ENCODE measurements around the gene MRPL28. TPM values are rescaled to one million over a fixed set of nuclear protein-coding genes. Genes with fewer than 3 reads are reported as not detected.

The MRPL28 gene
- total and polyA plus RNA-seq, 4 donors: 28.3 to 63.4 (median 50.1) TPM

DNA sequence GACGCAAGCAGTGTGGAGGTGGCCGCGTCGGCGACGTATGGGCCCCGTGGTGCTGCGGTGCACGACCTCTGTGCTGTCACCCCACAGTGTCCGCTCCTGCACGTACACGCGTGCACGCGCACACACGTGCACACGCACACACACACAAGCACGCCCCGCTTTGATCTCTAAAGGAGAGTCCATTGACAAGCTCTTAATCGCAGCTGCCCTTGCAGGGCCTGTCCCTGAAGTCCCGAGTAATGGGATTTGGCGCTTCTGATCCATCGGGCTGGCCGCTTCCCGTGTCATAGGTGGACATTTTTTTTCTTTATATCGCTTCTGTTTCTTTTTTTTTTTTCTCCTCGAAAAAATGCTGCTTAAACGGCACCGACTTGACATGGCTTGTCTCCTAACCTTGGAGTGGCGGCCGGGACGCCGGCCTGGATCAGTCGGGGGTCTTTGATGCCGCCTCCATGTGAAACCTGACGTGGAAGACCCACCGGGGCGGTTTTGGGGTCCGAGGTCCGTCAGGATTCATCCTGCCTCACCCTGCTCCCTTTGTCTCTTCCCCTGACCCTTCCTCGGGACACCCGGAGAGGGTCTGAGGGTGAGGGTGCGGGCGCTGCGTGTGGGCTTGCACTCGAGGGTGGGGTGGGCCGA is 9.5 kb downstream of the MRPL28 start:
- Histone ChIP-seq H3K27me3 (ENCODE audit: control insufficient read depth in 4 of 4, insufficient read depth in 4 of 4, low read length in 3 of 4) (no peaks in the 10 kb centered on the region), H3K27ac (ENCODE audit: low read depth in 1 of 2, low read length in 2 of 2) (no peak overlapping the region), H3K9ac (ENCODE audit: low read depth in 1 of 2, low read length in 2 of 2) (no peak overlapping the region), H3K4me3 (ENCODE audit: low read depth in 1 of 3, low read length in 3 of 3) (no peak overlapping the region), H3K9me3 (ENCODE audit: control insufficient read depth in 4 of 4, low read length in 3 of 4) (no peaks in the 10 kb centered on the region), H3K36me3 (ENCODE audit: control insufficient read depth in 4 of 4, insufficient read depth in 3 of 4, low read depth in 1 of 4, low read length in 3 of 4) (no peaks in the 10 kb centered on the region), H3K4me1 (ENCODE audit: control insufficient read depth in 4 of 4, insufficient read depth in 4 of 4, low read length in 3 of 4) (peaks cover 0 to 3% (median 2%) of the 10 kb centered on the region in 4 donors)
- TF ChIP-seq TAF1 (conservative IDR thresholded peaks at IDR 0.05) (no peak), FOXA1 (IDR thresholded peaks at IDR 0.05) (no peak), HNF4G (IDR thresholded peaks at IDR 0.05) (no peak)
- TF ChIP-seq, protein P1, sequence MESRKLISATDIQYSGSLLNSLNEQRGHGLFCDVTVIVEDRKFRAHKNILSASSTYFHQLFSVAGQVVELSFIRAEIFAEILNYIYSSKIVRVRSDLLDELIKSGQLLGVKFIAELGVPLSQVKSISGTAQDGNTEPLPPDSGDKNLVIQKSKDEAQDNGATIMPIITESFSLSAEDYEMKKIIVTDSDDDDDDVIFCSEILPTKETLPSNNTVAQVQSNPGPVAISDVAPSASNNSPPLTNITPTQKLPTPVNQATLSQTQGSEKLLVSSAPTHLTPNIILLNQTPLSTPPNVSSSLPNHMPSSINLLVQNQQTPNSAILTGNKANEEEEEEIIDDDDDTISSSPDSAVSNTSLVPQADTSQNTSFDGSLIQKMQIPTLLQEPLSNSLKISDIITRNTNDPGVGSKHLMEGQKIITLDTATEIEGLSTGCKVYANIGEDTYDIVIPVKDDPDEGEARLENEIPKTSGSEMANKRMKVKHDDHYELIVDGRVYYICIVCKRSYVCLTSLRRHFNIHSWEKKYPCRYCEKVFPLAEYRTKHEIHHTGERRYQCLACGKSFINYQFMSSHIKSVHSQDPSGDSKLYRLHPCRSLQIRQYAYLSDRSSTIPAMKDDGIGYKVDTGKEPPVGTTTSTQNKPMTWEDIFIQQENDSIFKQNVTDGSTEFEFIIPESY (IDR thresholded peaks at IDR 0.05): no peak
- DNase-seq (ENCODE audit: low spot score): no peak
- WGBS: 93% methylated on average over 47 of the region's 47 CpGs

DNA sequence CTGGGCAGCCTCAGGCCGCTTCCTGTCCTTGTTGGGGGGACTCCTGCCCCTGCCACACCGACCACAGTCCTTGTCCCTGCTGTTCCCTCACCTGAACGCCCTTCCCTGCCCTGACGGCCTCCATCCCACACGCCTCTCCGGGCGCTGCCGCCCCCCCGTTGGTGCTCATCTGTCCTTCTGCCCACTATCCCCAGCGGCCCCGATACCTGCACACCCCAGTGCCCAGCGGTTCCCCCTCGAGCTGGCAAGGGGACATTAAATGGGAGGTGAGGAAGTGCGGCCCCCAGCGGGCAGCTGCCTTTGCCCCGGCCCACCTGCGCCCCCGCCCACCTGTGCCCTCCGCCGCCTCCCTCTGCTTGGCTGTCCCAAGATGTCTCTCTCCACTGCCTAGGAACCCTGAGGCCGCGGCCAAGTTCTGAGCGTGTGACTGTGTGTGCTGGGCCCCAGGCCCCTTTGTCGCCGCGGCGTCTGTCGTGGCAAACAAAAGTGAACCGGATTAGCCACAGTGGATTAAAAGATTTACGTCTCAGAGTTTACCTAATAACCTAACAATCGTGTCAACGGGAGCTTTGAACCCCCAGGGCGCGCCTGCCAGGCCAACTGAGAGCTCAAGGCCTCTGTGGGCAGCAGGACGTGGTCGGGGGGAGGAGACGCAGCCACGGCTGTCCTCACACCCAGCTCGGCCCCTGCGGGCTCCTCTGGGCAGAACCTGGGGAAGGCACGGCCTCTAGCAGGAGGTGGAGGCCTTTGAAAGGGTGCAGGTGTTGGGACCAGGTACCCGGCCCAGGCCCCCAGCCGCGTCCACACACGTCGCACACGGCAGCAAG is 10.3 kb downstream of the MRPL28 start:
- Histone ChIP-seq H3K27ac (ENCODE audit: low read depth in 1 of 2, low read length in 2 of 2) (no peak overlapping the region), H3K27me3 (ENCODE audit: control insufficient read depth in 4 of 4, insufficient read depth in 4 of 4, low read length in 3 of 4) (no peaks in the 10 kb centered on the region), H3K9ac (ENCODE audit: low read depth in 1 of 2, low read length in 2 of 2) (no peak overlapping the region), H3K4me3 (ENCODE audit: low read depth in 1 of 3, low read length in 3 of 3) (no peak overlapping the region), H3K4me1 (ENCODE audit: control insufficient read depth in 4 of 4, insufficient read depth in 4 of 4, low read length in 3 of 4) (peaks cover 0 to 3% (median 2%) of the 10 kb centered on the region in 4 donors), H3K36me3 (ENCODE audit: control insufficient read depth in 4 of 4, insufficient read depth in 3 of 4, low read depth in 1 of 4, low read length in 3 of 4) (no peaks in the 10 kb centered on the region), H3K9me3 (ENCODE audit: control insufficient read depth in 4 of 4, low read length in 3 of 4) (no peaks in the 10 kb centered on the region)
- 95% methylated on average over 47 of the region's 47 CpGs for WGBS
- TF ChIP-seq, protein P2, sequence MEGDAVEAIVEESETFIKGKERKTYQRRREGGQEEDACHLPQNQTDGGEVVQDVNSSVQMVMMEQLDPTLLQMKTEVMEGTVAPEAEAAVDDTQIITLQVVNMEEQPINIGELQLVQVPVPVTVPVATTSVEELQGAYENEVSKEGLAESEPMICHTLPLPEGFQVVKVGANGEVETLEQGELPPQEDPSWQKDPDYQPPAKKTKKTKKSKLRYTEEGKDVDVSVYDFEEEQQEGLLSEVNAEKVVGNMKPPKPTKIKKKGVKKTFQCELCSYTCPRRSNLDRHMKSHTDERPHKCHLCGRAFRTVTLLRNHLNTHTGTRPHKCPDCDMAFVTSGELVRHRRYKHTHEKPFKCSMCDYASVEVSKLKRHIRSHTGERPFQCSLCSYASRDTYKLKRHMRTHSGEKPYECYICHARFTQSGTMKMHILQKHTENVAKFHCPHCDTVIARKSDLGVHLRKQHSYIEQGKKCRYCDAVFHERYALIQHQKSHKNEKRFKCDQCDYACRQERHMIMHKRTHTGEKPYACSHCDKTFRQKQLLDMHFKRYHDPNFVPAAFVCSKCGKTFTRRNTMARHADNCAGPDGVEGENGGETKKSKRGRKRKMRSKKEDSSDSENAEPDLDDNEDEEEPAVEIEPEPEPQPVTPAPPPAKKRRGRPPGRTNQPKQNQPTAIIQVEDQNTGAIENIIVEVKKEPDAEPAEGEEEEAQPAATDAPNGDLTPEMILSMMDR (IDR thresholded peaks at IDR 0.05; ENCODE audit: low read depth, low read length, missing input control): no peak
- TF ChIP-seq, protein P3, sequence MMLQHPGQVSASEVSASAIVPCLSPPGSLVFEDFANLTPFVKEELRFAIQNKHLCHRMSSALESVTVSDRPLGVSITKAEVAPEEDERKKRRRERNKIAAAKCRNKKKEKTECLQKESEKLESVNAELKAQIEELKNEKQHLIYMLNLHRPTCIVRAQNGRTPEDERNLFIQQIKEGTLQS (IDR thresholded peaks at IDR 0.05): no peak
- no peak for TF ChIP-seq NR2F2 (IDR thresholded peaks at IDR 0.05)
- TF ChIP-seq, protein P4, sequence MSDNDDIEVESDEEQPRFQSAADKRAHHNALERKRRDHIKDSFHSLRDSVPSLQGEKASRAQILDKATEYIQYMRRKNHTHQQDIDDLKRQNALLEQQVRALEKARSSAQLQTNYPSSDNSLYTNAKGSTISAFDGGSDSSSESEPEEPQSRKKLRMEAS (IDR thresholded peaks at IDR 0.05): no peak
- no peak for TF ChIP-seq HNF4A (conservative IDR thresholded peaks at IDR 0.05)
- TF ChIP-seq, protein P5, sequence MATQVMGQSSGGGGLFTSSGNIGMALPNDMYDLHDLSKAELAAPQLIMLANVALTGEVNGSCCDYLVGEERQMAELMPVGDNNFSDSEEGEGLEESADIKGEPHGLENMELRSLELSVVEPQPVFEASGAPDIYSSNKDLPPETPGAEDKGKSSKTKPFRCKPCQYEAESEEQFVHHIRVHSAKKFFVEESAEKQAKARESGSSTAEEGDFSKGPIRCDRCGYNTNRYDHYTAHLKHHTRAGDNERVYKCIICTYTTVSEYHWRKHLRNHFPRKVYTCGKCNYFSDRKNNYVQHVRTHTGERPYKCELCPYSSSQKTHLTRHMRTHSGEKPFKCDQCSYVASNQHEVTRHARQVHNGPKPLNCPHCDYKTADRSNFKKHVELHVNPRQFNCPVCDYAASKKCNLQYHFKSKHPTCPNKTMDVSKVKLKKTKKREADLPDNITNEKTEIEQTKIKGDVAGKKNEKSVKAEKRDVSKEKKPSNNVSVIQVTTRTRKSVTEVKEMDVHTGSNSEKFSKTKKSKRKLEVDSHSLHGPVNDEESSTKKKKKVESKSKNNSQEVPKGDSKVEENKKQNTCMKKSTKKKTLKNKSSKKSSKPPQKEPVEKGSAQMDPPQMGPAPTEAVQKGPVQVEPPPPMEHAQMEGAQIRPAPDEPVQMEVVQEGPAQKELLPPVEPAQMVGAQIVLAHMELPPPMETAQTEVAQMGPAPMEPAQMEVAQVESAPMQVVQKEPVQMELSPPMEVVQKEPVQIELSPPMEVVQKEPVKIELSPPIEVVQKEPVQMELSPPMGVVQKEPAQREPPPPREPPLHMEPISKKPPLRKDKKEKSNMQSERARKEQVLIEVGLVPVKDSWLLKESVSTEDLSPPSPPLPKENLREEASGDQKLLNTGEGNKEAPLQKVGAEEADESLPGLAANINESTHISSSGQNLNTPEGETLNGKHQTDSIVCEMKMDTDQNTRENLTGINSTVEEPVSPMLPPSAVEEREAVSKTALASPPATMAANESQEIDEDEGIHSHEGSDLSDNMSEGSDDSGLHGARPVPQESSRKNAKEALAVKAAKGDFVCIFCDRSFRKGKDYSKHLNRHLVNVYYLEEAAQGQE (IDR thresholded peaks at IDR 0.05): no peak
- TF ChIP-seq JUND (IDR thresholded peaks at IDR 0.05): no peak
- no peak for TF ChIP-seq HNF4G (IDR thresholded peaks at IDR 0.05)
- TF ChIP-seq GABPA (IDR thresholded peaks at IDR 0.05 in 1 of 2, conservative IDR thresholded peaks at IDR 0.05 in 1 of 2): no peak
- TF ChIP-seq FOXA2 (IDR thresholded peaks at IDR 0.05): no peak
- TF ChIP-seq RXRA (IDR thresholded peaks at IDR 0.05): no peak
- no peak for TF ChIP-seq EGR1 (IDR thresholded peaks at IDR 0.05; ENCODE audit: low read depth in 2 of 2)
- TF ChIP-seq RAD21 (IDR thresholded peaks at IDR 0.05): no peak
- no peak for TF ChIP-seq YY1 (IDR thresholded peaks at IDR 0.05)
- DNase-seq (ENCODE audit: low spot score): no peak

Measured in liver (tissue), 9 donors.